ENCODE results near the gene TAF11L9.
"Not testable (repeated sequence)": the region's sequence is repeated elsewhere in the genome, so short reads cannot be mapped to it uniquely, and the experiment has no call there.

The TAF11L9 gene

GRCh38 chr5:17619354-17619753 is 25.2 kb upstream of the TAF11L9 start:
- Histone ChIP-seq H3K4me1 (ENCODE audit: low read depth, poor library complexity, severe bottlenecking) (no peaks in the 10 kb centered on the region), H3K27me3 (ENCODE audit: insufficient read depth, low read depth) (no peaks in the 10 kb centered on the region), H3K27ac (no peak overlapping the region), H4K20me1 (ENCODE audit: insufficient read depth) (no peaks in the 10 kb centered on the region), H3K4me2 (no peak overlapping the region), H3K36me3 (ENCODE audit: insufficient read depth) (no peaks in the 10 kb centered on the region), H3K79me2 (ENCODE audit: insufficient read depth, low read depth) (no peaks in the 10 kb centered on the region), H2AFZ (ENCODE audit: low read depth) (no peak overlapping the region), H3K9ac (no peak overlapping the region), H3K4me3 (IDR thresholded peaks at IDR 0.05; ENCODE audit: insufficient read depth, low read depth, low read length) (no peak overlapping the region)
- no peak for TF ChIP-seq CTCF (conservative IDR thresholded peaks at IDR 0.05; ENCODE audit: low read depth, low read length)

- Histone ChIP-seq H3K4me1 (ENCODE audit: low read depth, poor library complexity, severe bottlenecking) (no peaks in the 10 kb centered on the region), H3K36me3 (ENCODE audit: insufficient read depth) (no peaks in the 10 kb centered on the region), H3K4me2 (no peak overlapping the region), H3K9ac (no peak overlapping the region), H3K27ac (no peak overlapping the region), H3K79me2 (ENCODE audit: insufficient read depth, low read depth) (no peaks in the 10 kb centered on the region), H3K27me3 (ENCODE audit: insufficient read depth, low read depth) (no peaks in the 10 kb centered on the region), H3K4me3 (IDR thresholded peaks at IDR 0.05; ENCODE audit: insufficient read depth, low read depth, low read length) (no peak overlapping the region), H4K20me1 (ENCODE audit: insufficient read depth) (no peaks in the 10 kb centered on the region), H2AFZ (ENCODE audit: low read depth) (no peak overlapping the region)
- TF ChIP-seq CTCF (conservative IDR thresholded peaks at IDR 0.05; ENCODE audit: low read depth, low read length): no peak
Observed at GRCh38 chr5:17614872-17615605, 20.8 kb upstream of the TAF11L9 start.

- not testable (repeated sequence) for H3K27ac ChIP-seq; H3K27me3 ChIP-seq (ENCODE audit: insufficient read depth, low read depth); H3K4me1 ChIP-seq (ENCODE audit: low read depth, poor library complexity, severe bottlenecking); H3K9ac ChIP-seq; H3K36me3 ChIP-seq (ENCODE audit: insufficient read depth); H3K79me2 ChIP-seq (ENCODE audit: insufficient read depth, low read depth); H2AFZ ChIP-seq (ENCODE audit: low read depth); H3K4me3 ChIP-seq (IDR thresholded peaks at IDR 0.05; ENCODE audit: insufficient read depth, low read depth, low read length); H4K20me1 ChIP-seq (ENCODE audit: insufficient read depth); H3K4me2 ChIP-seq
Observed at GRCh38 chr5:17610092-17610491, 15.9 kb upstream of the TAF11L9 start, which contains the start of gene TAF11L12. TSS of gene TAF11L12 (plus strand) at chr5:17610392.

- not testable (repeated sequence) for H3K4me1 ChIP-seq (ENCODE audit: low read depth, poor library complexity, severe bottlenecking); H3K4me3 ChIP-seq (IDR thresholded peaks at IDR 0.05; ENCODE audit: insufficient read depth, low read depth, low read length); H3K79me2 ChIP-seq (ENCODE audit: insufficient read depth, low read depth); H3K27me3 ChIP-seq (ENCODE audit: insufficient read depth, low read depth); H3K36me3 ChIP-seq (ENCODE audit: insufficient read depth); H3K4me2 ChIP-seq; H4K20me1 ChIP-seq (ENCODE audit: insufficient read depth); H2AFZ ChIP-seq (ENCODE audit: low read depth); H3K27ac ChIP-seq; H3K9ac ChIP-seq
Observed at GRCh38 chr5:17607461-17607860, 13.3 kb upstream of the TAF11L9 start.

- H2AFZ ChIP-seq (ENCODE audit: low read depth): no peak overlapping the region
- no peak for TF ChIP-seq CTCF (conservative IDR thresholded peaks at IDR 0.05; ENCODE audit: low read depth, low read length)
- no peaks in the 10 kb centered on the region for H3K4me1 ChIP-seq (ENCODE audit: low read depth, poor library complexity, severe bottlenecking)
- H3K9ac ChIP-seq: no peak overlapping the region
- H3K27ac ChIP-seq: no peak overlapping the region
- H3K27me3 ChIP-seq (ENCODE audit: insufficient read depth, low read depth): no peaks in the 10 kb centered on the region
- H3K36me3 ChIP-seq (ENCODE audit: insufficient read depth): no peaks in the 10 kb centered on the region
- no peaks in the 10 kb centered on the region for H4K20me1 ChIP-seq (ENCODE audit: insufficient read depth)
- H3K4me2 ChIP-seq: no peak overlapping the region
- H3K4me3 ChIP-seq (IDR thresholded peaks at IDR 0.05; ENCODE audit: insufficient read depth, low read depth, low read length): no peak overlapping the region
- H3K79me2 ChIP-seq (ENCODE audit: insufficient read depth, low read depth): no peaks in the 10 kb centered on the region
Observed at GRCh38 chr5:17604951-17605350, 10.8 kb upstream of the TAF11L9 start.

- H2AFZ ChIP-seq (ENCODE audit: low read depth); H3K36me3 ChIP-seq (ENCODE audit: insufficient read depth); H3K9ac ChIP-seq; H4K20me1 ChIP-seq (ENCODE audit: insufficient read depth); H3K27ac ChIP-seq; H3K4me3 ChIP-seq (IDR thresholded peaks at IDR 0.05; ENCODE audit: insufficient read depth, low read depth, low read length); H3K4me1 ChIP-seq (ENCODE audit: low read depth, poor library complexity, severe bottlenecking); H3K79me2 ChIP-seq (ENCODE audit: insufficient read depth, low read depth); H3K27me3 ChIP-seq (ENCODE audit: insufficient read depth, low read depth); H3K4me2 ChIP-seq: not testable (repeated sequence)
Observed at GRCh38 chr5:17603880-17604279, 9.7 kb upstream of the TAF11L9 start, which contains the start of gene TAF11L11. TSS of gene TAF11L11 (plus strand) at chr5:17604183.

GRCh38 chr5:17597728-17598127 is 3.5 kb upstream of the TAF11L9 start, which contains the start of gene TAF11L10:
TSS of gene TAF11L10 (minus strand) at chr5:17597828.
- not testable (repeated sequence) for H3K4me1 ChIP-seq (ENCODE audit: low read depth, poor library complexity, severe bottlenecking); H3K36me3 ChIP-seq (ENCODE audit: insufficient read depth); H3K4me2 ChIP-seq; H3K4me3 ChIP-seq (IDR thresholded peaks at IDR 0.05; ENCODE audit: insufficient read depth, low read depth, low read length); H3K9ac ChIP-seq; H3K27ac ChIP-seq; H3K79me2 ChIP-seq (ENCODE audit: insufficient read depth, low read depth); H2AFZ ChIP-seq (ENCODE audit: low read depth); H4K20me1 ChIP-seq (ENCODE audit: insufficient read depth); H3K27me3 ChIP-seq (ENCODE audit: insufficient read depth, low read depth)

- not testable (repeated sequence) for H3K4me3 ChIP-seq (IDR thresholded peaks at IDR 0.05; ENCODE audit: insufficient read depth, low read depth, low read length); H3K4me1 ChIP-seq (ENCODE audit: low read depth, poor library complexity, severe bottlenecking); H3K27ac ChIP-seq; H3K9ac ChIP-seq; H2AFZ ChIP-seq (ENCODE audit: low read depth); H3K79me2 ChIP-seq (ENCODE audit: insufficient read depth, low read depth); H3K27me3 ChIP-seq (ENCODE audit: insufficient read depth, low read depth); H4K20me1 ChIP-seq (ENCODE audit: insufficient read depth); H3K36me3 ChIP-seq (ENCODE audit: insufficient read depth); H3K4me2 ChIP-seq
Observed at GRCh38 chr5:17590860-17591259, 3.3 kb downstream of the TAF11L9 start, which contains the start of gene TAF11L8. TSS of gene TAF11L8 (minus strand) at chr5:17590960.
